Measurements from ENCODE around the gene MKRN2OS.

DNA sequence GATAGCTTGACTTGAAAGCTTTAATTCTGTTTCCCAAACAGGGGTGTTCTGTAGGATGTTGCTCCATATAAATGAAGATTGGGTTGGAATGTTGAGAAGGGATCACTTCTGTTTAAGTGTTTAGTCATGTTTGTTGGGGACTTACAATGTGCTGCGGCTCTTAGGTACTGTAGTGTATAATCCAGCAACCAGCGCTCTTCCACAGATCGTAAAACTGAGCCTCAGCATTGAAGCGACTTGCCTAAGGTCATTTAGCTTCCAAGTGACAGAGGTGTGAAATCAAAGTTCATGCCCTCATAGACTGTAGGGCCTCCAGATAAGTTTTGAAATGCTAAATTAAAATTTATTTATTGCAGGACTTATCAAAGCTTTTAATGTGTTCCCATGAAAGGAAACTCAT is 13.4 kb upstream of the MKRN2OS start:
- TF ChIP-seq, protein P1, sequence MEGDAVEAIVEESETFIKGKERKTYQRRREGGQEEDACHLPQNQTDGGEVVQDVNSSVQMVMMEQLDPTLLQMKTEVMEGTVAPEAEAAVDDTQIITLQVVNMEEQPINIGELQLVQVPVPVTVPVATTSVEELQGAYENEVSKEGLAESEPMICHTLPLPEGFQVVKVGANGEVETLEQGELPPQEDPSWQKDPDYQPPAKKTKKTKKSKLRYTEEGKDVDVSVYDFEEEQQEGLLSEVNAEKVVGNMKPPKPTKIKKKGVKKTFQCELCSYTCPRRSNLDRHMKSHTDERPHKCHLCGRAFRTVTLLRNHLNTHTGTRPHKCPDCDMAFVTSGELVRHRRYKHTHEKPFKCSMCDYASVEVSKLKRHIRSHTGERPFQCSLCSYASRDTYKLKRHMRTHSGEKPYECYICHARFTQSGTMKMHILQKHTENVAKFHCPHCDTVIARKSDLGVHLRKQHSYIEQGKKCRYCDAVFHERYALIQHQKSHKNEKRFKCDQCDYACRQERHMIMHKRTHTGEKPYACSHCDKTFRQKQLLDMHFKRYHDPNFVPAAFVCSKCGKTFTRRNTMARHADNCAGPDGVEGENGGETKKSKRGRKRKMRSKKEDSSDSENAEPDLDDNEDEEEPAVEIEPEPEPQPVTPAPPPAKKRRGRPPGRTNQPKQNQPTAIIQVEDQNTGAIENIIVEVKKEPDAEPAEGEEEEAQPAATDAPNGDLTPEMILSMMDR (IDR thresholded peaks at IDR 0.05; ENCODE audit: borderline replicate concordance, extremely low read depth, low read length, poor library complexity, severe bottlenecking), result no peak
- no peak for TF ChIP-seq EZH2 (IDR thresholded peaks at IDR 0.05; ENCODE audit: borderline replicate concordance, low read depth, low read length, severe bottlenecking)
